Endothelial cell of umbilical vein (primary cell): ENCODE results near the gene KRT86. TPM values are rescaled to one million over a fixed set of nuclear protein-coding genes. Genes with fewer than 3 reads are reported as not detected.

Experiments
- BruUV-seq: library from RNA; stranded (reverse); fragments of 400-500 nt; replicated peaks from 2 replicates; lab custom pipeline; 2021; lab: Mats Ljungman, UMichigan
- CTCF ChIA-PET: fragments of 300-600, 350-600 bp; sonication (Branson Sonifier 250); formaldehyde crosslinking; loops from one replicate; lab custom pipeline; 2021; ENCODE audit warnings: antibody characterized with exemption, inconsistent platforms; lab: Charles Lee
- POLR2A ChIA-PET: fragments of 300-600, 350-600 bp; sonication (Branson Sonifier 250); formaldehyde crosslinking; loops from one replicate; lab custom pipeline; 2021; ENCODE audit warnings: antibody characterized with exemption, inconsistent platforms; lab: Charles Lee
- DNase-seq: peaks from one replicate; pipeline ENCODE4 v3.0.0-alpha.2; 2011; ENCODE audit warnings: low read depth, low spot score
- FAIRE-seq: peaks from 2 replicates; lab custom pipeline; 2011; peaks lifted over from hg19 to GRCh38; lab: Jason Lieb, UNC
- H2AFZ ChIP-seq: 2 replicates; pipeline ENCODE4 v1.6.0; 2012; ENCODE audit warnings: low read depth, low read length, control low read depth, inconsistent platforms
- H3K27ac ChIP-seq: 2 replicates; pipeline ENCODE4 v1.5.1; 2011; ENCODE audit warnings: low read depth, mild to moderate bottlenecking, control low read depth, low read length, moderate library complexity; ENCODE audit not compliant: insufficient read depth
- H3K27me3 ChIP-seq, 2 experiments: 2 replicates each; pipeline versions ENCODE4 v1.6.0 to v1.6.1; 2011; ENCODE audit warnings: low read length in 2 of 2, mixed read lengths in 1 of 2; ENCODE audit not compliant: control insufficient read depth in 2 of 2, insufficient read depth in 2 of 2
- H3K36me3 ChIP-seq, 2 experiments: 2 replicates in 1 of 2; 3 replicates in 1 of 2; pipeline ENCODE4 v1.5.1; 2011; ENCODE audit warnings: low read length in 2 of 2, mild to moderate bottlenecking in 1 of 2, moderate library complexity in 1 of 2; ENCODE audit not compliant: control insufficient read depth in 2 of 2, insufficient read depth in 2 of 2; ENCODE audit errors: extremely low read depth in 1 of 2
- H3K4me1 ChIP-seq: 3 replicates; pipeline ENCODE4 v1.5.1; 2011; ENCODE audit warnings: mild to moderate bottlenecking, low read length; ENCODE audit not compliant: control insufficient read depth, insufficient read depth; ENCODE audit errors: extremely low read depth
- H3K4me2 ChIP-seq: 2 replicates; pipeline ENCODE4 v1.6.1; 2011; ENCODE audit warnings: low read length, control low read depth, mixed read lengths; ENCODE audit not compliant: insufficient read depth
- H3K4me3 ChIP-seq, 3 experiments: fragments of 200-600 bp in 1 of 3; sonication (generic), shearing (Covaris generic) in 1 of 3; replicated peaks in 1 of 3; 2 replicates each; pipeline ENCODE4 v1.5.1; 2011 to 2016; ENCODE audit warnings: control low read depth in 3 of 3, low read length in 3 of 3, mild to moderate bottlenecking in 2 of 3, inconsistent platforms in 1 of 3, low read depth in 1 of 3, moderate library complexity in 1 of 3; ENCODE audit not compliant: insufficient read depth in 1 of 3
- H3K79me2 ChIP-seq: 2 replicates; pipeline ENCODE4 v1.6.0; 2012; ENCODE audit warnings: low read length, inconsistent platforms; ENCODE audit not compliant: control insufficient read depth, insufficient read depth
- H3K9ac ChIP-seq: replicated peaks from 2 replicates; pipeline ENCODE3; 2011; ENCODE audit warnings: low read length, control low read depth; ENCODE audit not compliant: insufficient read depth; ENCODE audit errors: extremely low read depth
- H3K9me1 ChIP-seq: replicated peaks from 3 replicates; pipeline ENCODE4 v1.6.0; 2011; ENCODE audit warnings: mild to moderate bottlenecking, low read length; ENCODE audit not compliant: control insufficient read depth, insufficient read depth; ENCODE audit errors: extremely low read depth
- H3K9me3 ChIP-seq: replicated peaks from 2 replicates; pipeline ENCODE4 v1.5.1; 2012; ENCODE audit warnings: low read length, inconsistent platforms; ENCODE audit not compliant: control insufficient read depth, insufficient read depth
- H4K20me1 ChIP-seq: replicated peaks from 2 replicates; pipeline ENCODE3; 2011; ENCODE audit warnings: mild to moderate bottlenecking, low read length; ENCODE audit not compliant: control insufficient read depth, insufficient read depth; ENCODE audit errors: extremely low read depth
- JUN ChIP-seq: IDR thresholded peaks from 2 replicates; pipeline ENCODE4 v1.6.1; 2011; ENCODE audit warnings: borderline replicate concordance, low read depth; ENCODE audit not compliant: insufficient read length, insufficient read depth
- dilution Hi-C: fragments of 300-500 bp; cut with MboI; formaldehyde crosslinking; loops from one replicate; pipeline ENCODE4 v1.15.0; 2019; ENCODE audit warnings: low sequenced_read_pairs; ENCODE audit not compliant: extremely low pct_ligation_motif_present
- intact Hi-C: fragments of 100-400 bp; cut with micrococcal nuclease; formaldehyde crosslinking; loops from one replicate; pipeline ENCODE4 v1.10.0; 2022
- polyA plus RNA-seq, 4 experiments: library from polyadenylated mRNA; depleted of rRNA in 3 of 4; stranded (reverse) in 3 of 4; unstranded in 1 of 4; fragments of >200 nt; gene quantifications; 2 replicates each; pipeline versions ENCODE4 v1.2.1 to v1.2.3, GENCODE V29; 2011 to 2012; ENCODE audit warnings: missing spikeins in 1 of 4
- total RNA-seq: library from RNA; stranded (reverse); gene quantifications from 2 replicates; pipeline ENCODE4 v1.2.3, GENCODE V29; 2021
- TF ChIP-seq, protein P1 (sequence below), 2 donors: IDR thresholded peaks; 1 replicate in 1 of 2; 2 replicates in 1 of 2; pipeline ENCODE4 v1.5.1; 2011; ENCODE audit warnings: low read length in 2 of 2, mild to moderate bottlenecking in 2 of 2, moderate library complexity in 2 of 2, control low read depth in 1 of 2, inconsistent platforms in 1 of 2, low read depth in 1 of 2; ENCODE audit not compliant: insufficient read depth in 1 of 2; ENCODE audit errors: extremely low read depth in 1 of 2

The KRT86 gene
- total and polyA plus RNA-seq, 2 donors (not counting 3 experiments of a cell fraction or from before 2014, with no cell fraction given): not detected

GRCh38 chr12:52307836-52308805 is 33.7 kb downstream of the KRT86 start:
- dilution Hi-C loops (no loop called here), intact Hi-C loops (no loop called here)
- H3K27me3 ChIP-seq: peaks cover 59 to 62% of the 10 kb centered on the region in 2 experiments
- H3K36me3 ChIP-seq: no peaks in the 10 kb centered on the region
- H3K4me1 ChIP-seq: no peaks in the 10 kb centered on the region
- FAIRE-seq (no peak), DNase-seq (peak; percentile 13)
- no peaks in the 10 kb centered on the region for H3K9me1 ChIP-seq
- H3K9me3 ChIP-seq: no peaks in the 10 kb centered on the region
- TF ChIP-seq, protein P1, sequence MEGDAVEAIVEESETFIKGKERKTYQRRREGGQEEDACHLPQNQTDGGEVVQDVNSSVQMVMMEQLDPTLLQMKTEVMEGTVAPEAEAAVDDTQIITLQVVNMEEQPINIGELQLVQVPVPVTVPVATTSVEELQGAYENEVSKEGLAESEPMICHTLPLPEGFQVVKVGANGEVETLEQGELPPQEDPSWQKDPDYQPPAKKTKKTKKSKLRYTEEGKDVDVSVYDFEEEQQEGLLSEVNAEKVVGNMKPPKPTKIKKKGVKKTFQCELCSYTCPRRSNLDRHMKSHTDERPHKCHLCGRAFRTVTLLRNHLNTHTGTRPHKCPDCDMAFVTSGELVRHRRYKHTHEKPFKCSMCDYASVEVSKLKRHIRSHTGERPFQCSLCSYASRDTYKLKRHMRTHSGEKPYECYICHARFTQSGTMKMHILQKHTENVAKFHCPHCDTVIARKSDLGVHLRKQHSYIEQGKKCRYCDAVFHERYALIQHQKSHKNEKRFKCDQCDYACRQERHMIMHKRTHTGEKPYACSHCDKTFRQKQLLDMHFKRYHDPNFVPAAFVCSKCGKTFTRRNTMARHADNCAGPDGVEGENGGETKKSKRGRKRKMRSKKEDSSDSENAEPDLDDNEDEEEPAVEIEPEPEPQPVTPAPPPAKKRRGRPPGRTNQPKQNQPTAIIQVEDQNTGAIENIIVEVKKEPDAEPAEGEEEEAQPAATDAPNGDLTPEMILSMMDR (IDR thresholded peaks at IDR 0.05; ENCODE audit: extremely low read depth in 1 of 2, insufficient read depth in 1 of 2, low read depth in 1 of 2, low read length in 2 of 2): peak in 1 of 2 donors; percentile 12
- no peak for TF ChIP-seq JUN
- peak overlapping the region; percentile 63 for H3K4me2 ChIP-seq
- no peak overlapping the region for H3K27ac ChIP-seq
- no peak overlapping the region for H3K4me3 ChIP-seq
- H4K20me1 ChIP-seq: no peaks in the 10 kb centered on the region
- H3K79me2 ChIP-seq: no peaks in the 10 kb centered on the region
- POLR2A ChIA-PET: no interaction called here
- no peak overlapping the region for H3K9ac ChIP-seq
- H2AFZ ChIP-seq: peak overlapping the region; percentile 74
- no TSS peak for BruUV-seq
- CTCF ChIA-PET: interaction anchor here (0.8 to 2.3 kb wide), 16 partner anchors 8 to 572 kb away, joined by 3 to 14 read pairs (median 4); partner anchors contain the start of gene KRT83
